C4-2B (cell line): ENCODE data around the gene FRMPD2.

Experiments used
- ZFX ChIP-seq: fragments of 450-650 bp; IDR thresholded peaks from 2 replicates; pipeline ENCODE4 v1.6.1; 2017
- TF ChIP-seq, protein P1 (sequence below): fragments of 450-650 bp; conservative IDR thresholded peaks from 2 replicates; pipeline ENCODE4 v1.5.1; 2017; ENCODE audit warnings: mild to moderate bottlenecking

DNA sequence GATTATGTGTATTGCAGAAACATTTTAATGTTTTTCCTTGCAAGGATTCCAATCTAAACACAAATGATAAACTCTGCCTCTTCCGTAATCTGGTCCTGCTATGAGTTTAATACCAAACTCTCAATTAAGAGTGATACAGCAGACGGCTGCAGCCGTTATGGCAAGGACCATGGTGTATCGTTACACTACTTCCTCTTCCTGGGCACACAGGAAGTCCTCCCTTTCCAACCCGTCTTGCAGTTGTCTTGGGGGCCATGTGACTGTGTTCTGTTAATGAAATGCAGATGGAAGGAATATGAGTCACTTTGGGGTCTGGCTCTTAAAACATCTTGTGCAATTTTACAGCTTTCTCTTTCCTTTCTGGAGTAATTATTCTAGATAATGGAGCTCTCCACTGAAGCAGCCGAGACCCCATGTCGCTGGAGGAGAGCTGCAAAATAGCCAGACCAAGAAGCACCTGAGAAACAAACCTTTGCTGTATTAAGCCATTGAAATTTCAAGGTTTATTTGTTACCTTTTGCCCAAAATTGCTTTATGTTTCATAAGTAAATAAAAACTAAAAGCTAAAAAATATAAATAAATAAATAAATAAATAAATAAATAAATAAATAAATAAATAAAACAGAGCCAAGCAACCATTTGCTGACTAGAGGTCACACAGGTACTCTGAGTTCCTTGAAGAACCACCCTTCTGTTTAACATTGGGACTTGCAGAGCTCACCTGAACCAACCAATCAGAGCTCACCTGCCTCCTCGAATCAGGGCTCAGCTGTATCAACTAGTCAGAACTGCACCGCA is 74.7 kb downstream of the FRMPD2 start:
- TF ChIP-seq, protein P1, sequence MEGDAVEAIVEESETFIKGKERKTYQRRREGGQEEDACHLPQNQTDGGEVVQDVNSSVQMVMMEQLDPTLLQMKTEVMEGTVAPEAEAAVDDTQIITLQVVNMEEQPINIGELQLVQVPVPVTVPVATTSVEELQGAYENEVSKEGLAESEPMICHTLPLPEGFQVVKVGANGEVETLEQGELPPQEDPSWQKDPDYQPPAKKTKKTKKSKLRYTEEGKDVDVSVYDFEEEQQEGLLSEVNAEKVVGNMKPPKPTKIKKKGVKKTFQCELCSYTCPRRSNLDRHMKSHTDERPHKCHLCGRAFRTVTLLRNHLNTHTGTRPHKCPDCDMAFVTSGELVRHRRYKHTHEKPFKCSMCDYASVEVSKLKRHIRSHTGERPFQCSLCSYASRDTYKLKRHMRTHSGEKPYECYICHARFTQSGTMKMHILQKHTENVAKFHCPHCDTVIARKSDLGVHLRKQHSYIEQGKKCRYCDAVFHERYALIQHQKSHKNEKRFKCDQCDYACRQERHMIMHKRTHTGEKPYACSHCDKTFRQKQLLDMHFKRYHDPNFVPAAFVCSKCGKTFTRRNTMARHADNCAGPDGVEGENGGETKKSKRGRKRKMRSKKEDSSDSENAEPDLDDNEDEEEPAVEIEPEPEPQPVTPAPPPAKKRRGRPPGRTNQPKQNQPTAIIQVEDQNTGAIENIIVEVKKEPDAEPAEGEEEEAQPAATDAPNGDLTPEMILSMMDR, result no peak
- no peak for TF ChIP-seq ZFX
